Measurements from ENCODE around the gene RALGPS1. TPM values are rescaled to one million over a fixed set of nuclear protein-coding genes. Genes with fewer than 3 reads are reported as not detected.
A peak's percentile ranks its signal among the peaks of the same experiment; 100 is the strongest.

RALGPS1 gene
- polyA plus RNA-seq, 3 donors = 0.60 to 4.6 (median 1.3) TPM

DNA sequence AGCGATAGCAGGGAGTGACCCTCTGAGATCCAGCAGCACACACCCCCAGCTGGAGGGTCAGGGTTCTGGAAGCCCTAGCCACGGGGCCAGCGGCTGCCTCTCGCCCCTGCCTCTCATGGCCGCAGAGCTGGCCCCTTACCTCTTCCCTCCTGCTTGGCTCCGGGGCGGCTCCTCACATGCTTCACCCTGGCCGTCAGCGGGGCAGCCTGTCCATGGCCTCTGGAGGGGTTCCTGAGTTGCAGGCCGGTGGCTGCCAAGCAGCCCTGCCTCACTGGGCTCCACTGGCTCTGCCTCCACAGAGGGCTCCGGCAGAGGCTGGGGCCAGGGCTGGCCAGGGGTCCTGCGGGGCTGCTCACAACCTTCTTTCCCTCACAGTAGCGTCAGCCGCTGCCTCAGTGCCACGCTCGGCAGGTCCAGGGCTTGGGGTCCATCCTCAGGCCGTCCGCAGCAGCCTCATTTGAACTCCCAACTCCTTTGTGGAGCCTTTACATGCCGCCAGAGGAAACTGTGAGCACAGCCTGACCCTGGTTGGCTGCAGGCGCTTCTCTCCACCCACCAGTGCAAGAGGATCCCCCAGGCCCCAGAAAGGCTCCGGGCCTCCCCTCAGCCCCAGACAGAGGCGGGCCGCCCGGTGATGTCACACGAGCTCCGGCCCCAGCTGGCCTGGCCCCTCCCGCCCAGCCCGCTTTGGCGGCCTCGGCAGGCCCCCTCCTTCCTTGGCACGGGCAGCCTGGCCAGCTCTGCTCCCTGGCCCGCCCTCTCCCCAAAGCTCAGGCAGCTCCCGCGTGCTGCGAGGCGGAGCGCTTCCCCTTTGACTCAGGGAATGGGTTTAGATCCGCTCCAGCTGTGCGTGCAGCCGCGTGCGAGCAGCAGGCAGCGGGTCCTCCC lies 207.8 kb downstream of the RALGPS1 start, which contains the start of gene ANGPTL2:
ANGPTL2 (minus strand) TSS at position 460 of the 888 bp plus-strand sequence. CDS start 13,904 bp downstream, outside the sequence.
- Histone ChIP-seq H3K27me3 (ENCODE audit: control insufficient read depth in 2 of 2, insufficient read depth in 2 of 2, low read length in 2 of 2) (peaks cover 24 to 54% of the 10 kb centered on the region in 2 donors), H3K9ac (ENCODE audit: insufficient read depth, low read length, poor library complexity, severe bottlenecking) (no peak within 1 kb of the TSS), H3K79me2 (ENCODE audit: insufficient read depth, low read length) (no peaks in the 10 kb centered on the region), H3K4me3 (replicated peaks in 1 of 3; ENCODE audit: low read depth in 2 of 3, low read length in 3 of 3) (no peak within 1 kb of the TSS), H3K9me3 (replicated peaks in 1 of 2; ENCODE audit: control insufficient read depth in 1 of 2, insufficient read depth in 1 of 2, low read length in 2 of 2) (peaks cover 2 to 3% of the 10 kb centered on the region in 2 donors), H3K4me1 (ENCODE audit: control insufficient read depth in 1 of 2, insufficient read depth in 2 of 2, low read length in 2 of 2) (peaks cover 0 to 3% of the 10 kb centered on the region in 2 donors), H3K27ac (ENCODE audit: low read depth in 1 of 2, low read length in 2 of 2) (no peak within 1 kb of the TSS), H2AFZ (ENCODE audit: insufficient read depth, low read depth, low read length, poor library complexity, severe bottlenecking) (no peak within 1 kb of the TSS), H3K36me3 (replicated peaks in 1 of 2; ENCODE audit: control insufficient read depth in 1 of 2, insufficient read depth in 2 of 2, low read length in 2 of 2) (no peaks in the 10 kb centered on the region), H3K4me2 (replicated peaks; ENCODE audit: extremely low read depth, low read length, poor library complexity, severe bottlenecking) (no peak within 1 kb of the TSS), H4K20me1 (ENCODE audit: insufficient read depth, low read length) (no peaks in the 10 kb centered on the region)
- TF ChIP-seq, protein P1, sequence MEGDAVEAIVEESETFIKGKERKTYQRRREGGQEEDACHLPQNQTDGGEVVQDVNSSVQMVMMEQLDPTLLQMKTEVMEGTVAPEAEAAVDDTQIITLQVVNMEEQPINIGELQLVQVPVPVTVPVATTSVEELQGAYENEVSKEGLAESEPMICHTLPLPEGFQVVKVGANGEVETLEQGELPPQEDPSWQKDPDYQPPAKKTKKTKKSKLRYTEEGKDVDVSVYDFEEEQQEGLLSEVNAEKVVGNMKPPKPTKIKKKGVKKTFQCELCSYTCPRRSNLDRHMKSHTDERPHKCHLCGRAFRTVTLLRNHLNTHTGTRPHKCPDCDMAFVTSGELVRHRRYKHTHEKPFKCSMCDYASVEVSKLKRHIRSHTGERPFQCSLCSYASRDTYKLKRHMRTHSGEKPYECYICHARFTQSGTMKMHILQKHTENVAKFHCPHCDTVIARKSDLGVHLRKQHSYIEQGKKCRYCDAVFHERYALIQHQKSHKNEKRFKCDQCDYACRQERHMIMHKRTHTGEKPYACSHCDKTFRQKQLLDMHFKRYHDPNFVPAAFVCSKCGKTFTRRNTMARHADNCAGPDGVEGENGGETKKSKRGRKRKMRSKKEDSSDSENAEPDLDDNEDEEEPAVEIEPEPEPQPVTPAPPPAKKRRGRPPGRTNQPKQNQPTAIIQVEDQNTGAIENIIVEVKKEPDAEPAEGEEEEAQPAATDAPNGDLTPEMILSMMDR (IDR thresholded peaks at IDR 0.05) = no peak
- intact Hi-C loops (cut with micrococcal nuclease) = no loop called here
- H3K27me3 Mint-ChIP-seq (ENCODE audit: low read depth in 3 of 3) = peaks cover 42 to 78% (median 67%) of the 10 kb centered on the region in 3 donors
- peak within 1 kb of the TSS in 3 of 7 donors; percentile 9 to 70 (median 16) for H3K27ac Mint-ChIP-seq
- no peaks in the 10 kb centered on the region for H3K36me3 Mint-ChIP-seq
- H3K4me1 Mint-ChIP-seq = peaks cover 9% of the 10 kb centered on the region
- WGBS (ENCODE audit: insufficient coverage) = 18% methylated on average over 43 of the region's 43 CpGs
- DNase-seq = peak; percentile 22 to 56 (median 23)
- H3K4me3 Mint-ChIP-seq = peak within 1 kb of the TSS in 1 of 2 donors; percentile 73
- peaks cover 0 to 10% (median 1%) of the 10 kb centered on the region in 7 donors for H3K9me3 Mint-ChIP-seq

DNA sequence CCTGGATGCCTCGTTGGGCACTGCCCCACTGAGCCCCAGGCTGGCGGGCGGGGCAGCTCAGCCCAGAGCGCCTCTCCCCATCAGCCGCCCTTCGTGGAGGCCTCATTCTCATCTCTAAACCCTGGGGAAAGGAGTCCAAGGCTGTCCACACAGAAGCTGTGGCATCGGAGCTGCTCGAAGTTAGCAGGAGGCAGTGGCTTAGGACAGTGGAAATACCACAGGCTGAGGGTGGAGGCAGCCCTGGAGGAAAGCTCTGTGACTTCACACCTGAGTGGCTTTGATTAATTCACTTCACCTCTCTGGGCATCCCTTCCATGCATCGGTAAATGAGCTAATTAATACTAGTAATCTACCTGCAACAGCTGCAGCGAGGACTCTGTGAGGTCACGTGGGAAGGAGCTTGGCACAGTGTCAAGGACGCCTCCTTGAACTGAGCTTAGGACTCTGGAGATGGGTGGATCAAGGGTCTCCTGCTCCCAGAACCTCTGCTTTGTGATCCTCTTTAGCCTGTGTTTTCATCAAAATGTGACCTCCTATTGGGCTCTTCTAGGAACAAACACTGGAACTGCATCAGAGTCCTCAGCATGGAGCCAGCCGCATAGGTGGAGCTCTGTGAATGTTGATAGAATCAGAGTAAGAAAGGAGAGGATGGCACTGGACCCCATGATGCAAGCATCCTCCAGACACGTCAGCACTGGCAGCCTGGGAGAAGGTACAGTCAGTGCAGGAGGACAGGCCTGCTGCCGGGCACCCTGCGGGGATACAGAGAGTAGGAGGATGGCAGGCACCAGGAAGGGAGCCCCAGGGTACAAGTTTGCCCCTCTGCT lies 208.7 kb downstream of the RALGPS1 start:
- intact Hi-C loops (cut with micrococcal nuclease) = no loop called here
- H3K27me3 Mint-ChIP-seq (ENCODE audit: low read depth in 3 of 3) = peaks cover 42 to 76% (median 66%) of the 10 kb centered on the region in 3 donors
- Histone ChIP-seq H3K27me3 (ENCODE audit: control insufficient read depth in 2 of 2, insufficient read depth in 2 of 2, low read length in 2 of 2) (peaks cover 24 to 55% of the 10 kb centered on the region in 2 donors), H3K27ac (ENCODE audit: low read depth in 1 of 2, low read length in 2 of 2) (no peak overlapping the region), H4K20me1 (ENCODE audit: insufficient read depth, low read length) (no peaks in the 10 kb centered on the region), H3K9me3 (replicated peaks in 1 of 2; ENCODE audit: control insufficient read depth in 1 of 2, insufficient read depth in 1 of 2, low read length in 2 of 2) (peaks cover 2 to 3% of the 10 kb centered on the region in 2 donors), H3K79me2 (ENCODE audit: insufficient read depth, low read length) (no peaks in the 10 kb centered on the region), H2AFZ (ENCODE audit: insufficient read depth, low read depth, low read length, poor library complexity, severe bottlenecking) (no peak overlapping the region), H3K9ac (ENCODE audit: insufficient read depth, low read length, poor library complexity, severe bottlenecking) (no peak overlapping the region), H3K36me3 (replicated peaks in 1 of 2; ENCODE audit: control insufficient read depth in 1 of 2, insufficient read depth in 2 of 2, low read length in 2 of 2) (no peaks in the 10 kb centered on the region), H3K4me3 (replicated peaks in 1 of 3; ENCODE audit: low read depth in 2 of 3, low read length in 3 of 3) (no peak overlapping the region), H3K4me2 (replicated peaks; ENCODE audit: extremely low read depth, low read length, poor library complexity, severe bottlenecking) (no peak overlapping the region), H3K4me1 (ENCODE audit: control insufficient read depth in 1 of 2, insufficient read depth in 2 of 2, low read length in 2 of 2) (peaks cover 0 to 3% of the 10 kb centered on the region in 2 donors)
- peak overlapping the region in 2 of 7 donors; percentile 9 to 16 for H3K27ac Mint-ChIP-seq
- WGBS (ENCODE audit: insufficient coverage) = 35% methylated on average over 11 of the region's 16 CpGs
- no peaks in the 10 kb centered on the region for H3K36me3 Mint-ChIP-seq
- TF ChIP-seq, protein P1 (IDR thresholded peaks at IDR 0.05) = no peak
- DNase-seq = no peak
- peaks cover 0 to 10% (median 1%) of the 10 kb centered on the region in 7 donors for H3K9me3 Mint-ChIP-seq
- peaks cover 9% of the 10 kb centered on the region for H3K4me1 Mint-ChIP-seq
- peak overlapping the region in 1 of 2 donors; percentile 68 for H3K4me3 Mint-ChIP-seq

Measured in CD14-positive monocyte (primary cell).